Measurements from ENCODE around the gene RASSF8.

The RASSF8 gene

GRCh38 chr12:26102953-26103352, 144.5 kb downstream of the RASSF8 start:
- no peak for DNase-seq (ENCODE audit: low spot score)

GRCh38 chr12:26106347-26106746, 147.9 kb downstream of the RASSF8 start:
- DNase-seq (ENCODE audit: low spot score): no peak

GRCh38 chr12:26108915-26109314, 150.4 kb downstream of the RASSF8 start:
- DNase-seq (ENCODE audit: low spot score): no peak

DNA sequence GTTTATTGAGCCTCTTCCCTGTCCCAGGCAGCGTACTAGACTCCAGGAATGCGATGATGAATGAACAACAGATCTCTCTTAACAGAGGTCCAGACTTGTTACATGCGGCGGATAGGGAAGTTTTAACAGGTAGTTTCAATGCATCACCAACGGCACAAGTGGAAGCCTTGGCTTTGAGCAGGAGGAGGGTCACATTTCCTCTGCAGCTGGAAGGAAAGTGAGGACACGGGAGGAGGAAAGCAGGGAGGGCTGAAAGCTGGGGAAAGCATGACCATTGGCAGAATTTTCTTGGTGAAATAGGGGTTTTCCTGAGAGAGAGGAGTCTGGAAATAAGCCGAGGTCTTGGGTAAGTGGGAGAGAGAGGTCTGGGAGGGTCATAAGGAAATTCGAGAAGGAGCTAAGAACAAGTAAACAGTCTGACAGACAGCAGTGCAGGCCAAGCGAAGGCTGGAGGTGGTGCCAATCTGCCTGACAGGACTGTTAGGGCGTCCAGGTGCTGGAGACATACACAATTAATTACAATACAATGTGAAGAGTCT, 150.9 kb downstream of the RASSF8 start:
- no peak for DNase-seq (ENCODE audit: low spot score)

DNA sequence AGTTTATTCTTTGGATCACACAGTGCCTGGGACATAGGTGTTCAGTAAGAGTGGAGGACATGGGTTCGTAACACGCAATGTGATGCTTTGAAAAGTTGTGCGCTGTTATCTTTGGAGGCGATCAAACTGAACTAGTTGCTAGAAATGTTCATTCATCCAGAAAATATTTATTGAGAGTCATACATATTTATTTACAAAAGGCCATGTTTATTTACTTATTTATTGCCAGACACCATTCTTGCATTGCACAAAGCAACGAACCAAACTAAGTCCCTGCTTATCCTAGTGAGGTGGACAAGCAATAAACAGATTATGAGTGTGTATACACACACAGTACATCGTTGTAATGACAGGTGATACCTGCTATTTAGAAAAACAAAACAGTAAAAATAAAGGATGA, 153.8 kb downstream of the RASSF8 start:
- no peak for DNase-seq (ENCODE audit: low spot score)

GRCh38 chr12:26112703-26113147, 154.2 kb downstream of the RASSF8 start:
- no peak for DNase-seq (ENCODE audit: low spot score)

DNA sequence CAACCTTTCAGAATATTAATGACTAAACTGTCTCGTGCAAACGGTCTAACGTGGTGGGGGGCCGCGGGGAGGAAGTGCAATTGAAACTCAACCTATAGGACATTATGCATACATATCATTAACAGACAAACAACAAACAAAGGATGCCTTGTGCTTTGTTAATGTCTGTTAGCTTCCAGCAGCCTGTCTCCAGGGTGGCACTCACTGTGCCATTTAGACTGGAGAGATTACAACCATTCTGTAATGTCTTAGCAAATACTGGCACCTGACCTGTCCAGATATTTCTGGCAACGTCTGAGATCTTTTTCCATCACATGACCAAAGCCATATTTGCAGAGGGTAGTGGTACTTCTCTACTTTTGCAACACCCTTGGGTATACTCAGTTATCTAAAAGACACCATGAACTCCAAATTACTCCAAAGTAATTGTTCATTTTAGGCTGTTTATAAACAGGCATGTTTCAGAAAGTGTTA, 154.7 kb downstream of the RASSF8 start:
- DNase-seq (ENCODE audit: low spot score): no peak

DNA sequence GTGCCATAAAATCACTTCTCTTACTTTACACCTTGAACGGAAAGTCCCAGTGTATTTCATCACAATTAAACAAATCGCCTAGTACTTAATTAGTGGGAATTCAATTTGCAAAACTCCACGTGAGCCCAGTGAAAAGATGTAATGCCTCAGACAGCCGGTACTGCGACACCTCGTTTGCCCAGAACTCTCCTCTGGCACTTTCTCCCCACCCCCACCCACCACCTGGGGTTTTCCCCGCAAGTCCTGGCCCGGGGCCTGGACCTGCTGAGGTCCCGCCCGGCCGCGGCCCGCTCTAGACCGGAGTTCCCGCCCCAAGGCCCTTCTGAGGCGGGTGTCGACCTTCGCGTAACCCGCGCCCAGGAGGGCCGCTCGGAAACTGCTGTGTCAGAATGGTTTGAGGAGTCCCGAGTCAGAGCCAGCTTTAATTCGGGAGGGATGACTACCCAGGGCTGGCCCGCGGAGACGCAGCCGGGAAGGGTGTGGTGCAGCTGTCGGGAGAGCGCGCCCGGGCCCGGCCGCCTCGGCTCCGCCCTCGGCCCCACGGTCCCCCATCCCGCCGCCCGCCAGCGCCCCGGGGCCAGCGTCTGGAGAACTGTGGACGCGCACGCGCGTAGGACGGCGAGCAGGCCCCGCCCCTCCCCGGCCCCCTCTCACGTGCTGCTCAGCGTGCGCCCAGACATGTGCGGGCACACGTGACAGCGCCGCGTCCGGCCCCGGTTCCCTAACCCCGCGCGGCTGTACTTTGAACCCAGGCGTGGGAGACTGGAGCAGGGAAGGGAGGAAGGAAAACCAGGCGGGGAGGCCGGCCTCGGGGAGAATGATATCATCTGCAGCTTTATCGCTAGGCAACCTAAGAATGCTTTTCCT, 155.6 kb downstream of the RASSF8 start:
- DNase-seq (ENCODE audit: low spot score): peak; percentile 96

DNA sequence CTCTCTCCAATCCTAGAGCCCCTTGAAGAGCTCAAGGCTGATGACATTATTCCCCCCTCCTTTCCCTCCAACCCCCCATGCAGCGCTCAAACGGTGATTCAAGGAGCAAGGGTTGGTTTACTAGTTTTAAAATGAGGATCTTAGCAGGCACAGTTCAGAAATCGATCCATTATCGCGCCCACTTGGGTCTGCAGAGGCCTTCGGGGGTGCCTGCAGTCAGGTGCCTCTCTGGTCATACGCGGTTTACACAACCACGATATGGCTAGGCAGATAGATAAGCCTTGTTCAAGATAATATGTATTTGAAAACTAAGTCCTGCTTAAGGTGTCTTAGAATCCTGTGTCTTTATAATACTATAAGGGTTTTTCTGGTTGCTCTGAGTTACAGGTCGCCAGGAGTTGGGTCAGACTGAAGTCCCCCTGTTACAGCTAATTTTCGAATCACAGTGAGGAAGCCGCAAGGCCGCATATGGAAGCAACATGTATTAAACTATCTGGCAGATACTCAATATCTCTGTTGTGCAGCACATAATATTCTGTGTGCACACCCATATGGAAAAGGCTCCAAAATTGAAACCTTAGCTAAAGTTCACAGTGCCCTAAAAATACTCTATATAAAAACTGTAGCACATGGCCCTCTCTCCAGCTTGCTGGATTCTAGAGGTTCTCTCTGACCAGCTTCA, 156.4 kb downstream of the RASSF8 start:
- DNase-seq (ENCODE audit: low spot score): no peak

DNA sequence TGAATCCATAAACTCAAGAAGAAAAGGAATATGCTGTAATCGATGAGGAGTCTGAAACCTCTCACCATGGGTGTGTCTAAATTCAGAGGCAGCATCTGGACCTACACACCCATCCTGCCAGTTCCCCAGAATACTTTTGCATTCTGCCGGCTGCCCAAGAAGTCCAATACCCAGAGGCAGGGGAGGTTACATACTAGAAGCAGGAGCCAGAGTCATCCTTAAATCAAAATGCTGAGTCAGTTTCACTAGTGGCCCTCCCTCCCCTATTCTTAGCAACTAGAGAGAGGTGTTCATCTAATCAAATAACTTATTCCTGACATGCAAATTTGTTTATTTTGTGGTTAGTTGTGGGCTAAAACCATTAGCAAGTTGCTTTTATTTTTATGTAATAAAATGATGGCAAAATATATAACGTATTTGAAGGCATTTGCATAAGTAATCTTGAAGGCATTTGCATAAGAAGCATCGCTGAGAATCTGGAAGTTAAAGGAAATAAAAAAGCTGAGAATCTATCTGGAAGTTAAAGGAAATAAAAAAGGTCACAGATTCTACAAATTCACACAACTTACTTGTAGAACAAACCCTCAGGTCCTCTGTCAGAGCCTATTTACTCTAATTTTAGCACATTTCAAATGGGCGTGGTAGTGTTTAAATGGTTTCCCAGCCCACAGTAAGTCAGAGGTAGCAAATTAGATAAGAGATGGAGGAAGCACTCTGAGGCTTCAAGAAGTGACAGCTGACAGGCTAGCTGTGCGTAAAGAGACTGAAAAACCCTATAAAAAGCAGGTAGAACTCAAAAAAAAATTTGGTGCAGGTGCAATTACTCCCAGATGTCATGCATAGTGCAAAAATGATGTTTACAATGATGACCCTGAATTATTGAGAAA, 158.6 kb downstream of the RASSF8 start:
- DNase-seq (ENCODE audit: low spot score): no peak

- no peak for DNase-seq (ENCODE audit: low spot score)
These were observed 159.8 kb downstream of the RASSF8 start for GRCh38 chr12:26118308-26118707.

GRCh38 chr12:26119391-26119989, 161.0 kb downstream of the RASSF8 start:
- peak; percentile 58 for DNase-seq (ENCODE audit: low spot score)

DNA sequence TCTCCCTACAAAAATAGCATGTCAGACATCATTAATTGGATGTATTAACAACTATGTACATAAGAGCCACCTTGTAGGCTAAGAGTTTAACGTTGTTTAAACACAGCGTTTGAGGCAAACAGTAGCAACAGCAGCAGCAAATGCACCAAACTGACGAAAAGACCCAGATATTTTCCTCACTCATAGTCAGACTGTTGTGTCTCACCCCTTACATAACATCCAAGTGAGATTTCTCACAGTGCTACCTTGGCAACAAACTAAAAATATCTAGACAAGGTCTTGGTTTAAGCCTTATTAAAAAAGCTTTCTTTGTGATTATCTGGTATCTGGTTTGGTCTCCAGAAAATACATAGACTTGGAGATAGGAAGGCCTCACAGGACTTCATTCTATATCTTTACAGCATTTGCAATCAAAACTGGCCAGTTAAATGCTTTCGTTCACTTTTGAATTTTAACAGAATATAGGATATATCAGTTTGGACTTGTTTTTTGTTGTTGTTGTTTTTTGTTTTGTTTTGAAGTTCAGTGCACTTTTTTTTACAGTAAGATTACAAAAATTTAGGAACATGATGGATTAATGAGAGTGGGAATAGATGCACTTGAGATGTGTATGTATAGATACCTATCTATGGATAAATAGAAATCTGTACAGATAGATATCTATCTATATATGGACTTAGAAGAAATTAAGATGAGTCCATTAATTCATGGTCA, 162.2 kb downstream of the RASSF8 start:
- DNase-seq (ENCODE audit: low spot score): no peak

DNA sequence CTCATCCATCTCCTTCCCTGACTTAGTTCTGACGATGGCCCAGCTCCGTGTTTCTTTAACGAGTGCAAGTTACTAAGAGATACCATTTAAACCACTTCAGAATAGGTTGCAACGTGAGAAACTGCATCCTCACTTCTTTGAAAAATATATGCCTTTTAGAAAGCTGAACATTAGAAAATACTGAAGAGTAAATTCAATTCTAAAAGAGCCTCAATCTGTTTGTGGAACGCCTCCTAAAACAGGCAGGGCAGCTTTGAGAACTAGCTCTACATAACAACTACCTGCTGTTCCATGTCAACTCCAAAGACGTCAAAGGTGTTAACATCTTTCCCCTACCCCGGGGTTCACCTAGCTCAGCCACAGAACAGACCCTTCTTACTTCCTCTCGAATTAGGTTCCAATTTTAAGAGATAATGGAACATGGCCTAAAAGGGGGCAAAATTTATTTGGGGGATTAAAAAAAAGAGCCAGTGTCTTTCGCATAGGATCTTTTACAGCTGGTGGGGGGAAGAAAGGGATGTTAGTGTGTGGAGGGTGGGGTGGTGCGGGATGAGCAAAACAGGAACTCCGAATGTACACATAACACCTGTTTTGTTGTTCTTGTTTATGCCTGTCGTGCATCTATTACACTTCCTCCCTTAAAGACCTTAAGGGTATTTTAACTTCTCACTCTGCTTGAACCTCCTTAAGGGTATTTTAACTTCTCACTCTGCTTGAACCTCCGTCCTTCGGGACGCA, 163.0 kb downstream of the RASSF8 start:
- DNase-seq (ENCODE audit: low spot score): no peak

DNA sequence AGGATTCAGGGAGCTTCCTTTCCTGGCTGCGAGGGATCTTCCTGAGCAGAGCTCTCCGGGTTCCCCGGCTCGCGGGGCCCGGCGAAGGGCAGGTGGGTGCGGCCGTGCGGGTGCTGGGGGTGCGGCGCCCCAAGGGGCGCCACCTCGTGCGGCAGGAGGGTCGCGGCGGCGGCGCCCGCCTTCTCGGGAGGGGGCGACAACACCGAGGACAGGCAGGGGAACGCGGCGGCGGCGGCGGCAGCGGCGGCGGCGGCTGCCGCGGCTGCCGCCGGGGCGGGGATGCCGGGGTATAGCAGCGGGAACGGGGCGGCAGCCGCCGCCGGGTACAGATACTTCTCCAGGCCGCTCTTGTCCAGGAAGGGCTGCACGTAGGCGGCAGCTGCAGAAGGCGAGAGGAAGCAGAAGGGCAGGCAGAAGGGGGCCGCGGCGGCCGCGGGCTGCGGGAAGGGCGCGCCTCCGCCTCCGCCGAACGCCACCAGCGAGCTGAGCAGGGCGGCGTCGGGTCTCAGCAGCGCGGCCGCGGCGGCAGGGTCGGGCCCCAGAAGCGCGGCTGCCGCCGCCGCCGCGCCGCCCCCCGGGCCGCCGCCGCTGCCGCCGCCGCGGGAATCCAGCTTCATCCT, 163.7 kb downstream of the RASSF8 start:
- DNase-seq (ENCODE audit: low spot score): peak; percentile 36

DNA sequence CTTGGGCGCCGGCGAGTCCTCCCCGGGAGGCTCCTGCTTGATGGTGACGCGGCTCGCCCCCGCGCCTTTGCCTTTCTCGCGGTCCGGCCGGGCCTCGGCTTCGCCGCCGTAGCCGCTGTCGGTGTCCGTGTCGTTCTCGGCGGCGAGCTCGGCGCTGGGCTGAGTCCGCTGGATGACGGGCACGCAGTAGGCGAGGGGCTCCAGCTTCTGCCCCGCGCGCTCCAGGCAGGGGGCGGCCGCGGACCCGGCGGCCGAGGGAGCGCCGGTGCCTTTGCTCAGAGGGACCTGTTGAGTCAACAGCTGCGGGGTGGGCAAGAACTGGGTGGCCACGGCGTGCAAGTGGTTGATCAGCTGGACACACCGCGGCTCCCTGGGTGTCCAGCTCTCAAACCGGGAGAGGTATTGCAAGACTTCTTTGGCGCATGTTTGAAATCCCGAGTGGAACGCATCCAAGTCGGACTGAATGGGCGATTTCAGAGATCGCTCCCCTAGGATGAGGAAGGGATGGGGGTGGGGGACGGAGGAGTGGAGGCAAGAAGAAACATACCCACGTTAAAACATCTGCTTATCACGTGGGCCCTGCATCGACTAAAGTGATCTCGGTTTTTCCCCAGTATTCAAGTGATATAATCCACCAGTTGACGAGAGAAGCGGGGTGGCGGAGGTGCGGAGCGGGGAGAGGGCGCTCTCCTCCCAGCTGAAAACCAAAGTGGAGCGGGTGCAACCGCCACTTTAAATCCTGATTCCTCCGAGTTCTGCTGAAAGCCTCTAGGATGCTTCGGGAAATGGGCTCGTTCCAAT, 164.4 kb downstream of the RASSF8 start:
- DNase-seq (ENCODE audit: low spot score): peak; percentile 62

GRCh38 chr12:26123482-26123980, 165.0 kb downstream of the RASSF8 start:
- DNase-seq (ENCODE audit: low spot score): no peak

All from AG08396 (cell line).